AG09309 (cell line): ENCODE data around the gene LGR6.

Experiments
- DNase-seq: peaks from one replicate; pipeline ENCODE4 v3.0.0-alpha.2; 2010; ENCODE audit warnings: low read depth
- H3K4me3 ChIP-seq: 2 replicates; pipeline ENCODE4 v1.5.1; 2011; ENCODE audit warnings: mild to moderate bottlenecking, low read depth, low read length, moderate library complexity; ENCODE audit not compliant: control insufficient read depth
- TF ChIP-seq, protein P1 (sequence below): IDR thresholded peaks from 2 replicates; pipeline ENCODE4 v1.5.1; 2011; ENCODE audit warnings: mild to moderate bottlenecking, low read depth, low read length, inconsistent platforms; ENCODE audit not compliant: insufficient read depth, control insufficient read depth; ENCODE audit errors: missing control alignments

Gene LGR6

DNA sequence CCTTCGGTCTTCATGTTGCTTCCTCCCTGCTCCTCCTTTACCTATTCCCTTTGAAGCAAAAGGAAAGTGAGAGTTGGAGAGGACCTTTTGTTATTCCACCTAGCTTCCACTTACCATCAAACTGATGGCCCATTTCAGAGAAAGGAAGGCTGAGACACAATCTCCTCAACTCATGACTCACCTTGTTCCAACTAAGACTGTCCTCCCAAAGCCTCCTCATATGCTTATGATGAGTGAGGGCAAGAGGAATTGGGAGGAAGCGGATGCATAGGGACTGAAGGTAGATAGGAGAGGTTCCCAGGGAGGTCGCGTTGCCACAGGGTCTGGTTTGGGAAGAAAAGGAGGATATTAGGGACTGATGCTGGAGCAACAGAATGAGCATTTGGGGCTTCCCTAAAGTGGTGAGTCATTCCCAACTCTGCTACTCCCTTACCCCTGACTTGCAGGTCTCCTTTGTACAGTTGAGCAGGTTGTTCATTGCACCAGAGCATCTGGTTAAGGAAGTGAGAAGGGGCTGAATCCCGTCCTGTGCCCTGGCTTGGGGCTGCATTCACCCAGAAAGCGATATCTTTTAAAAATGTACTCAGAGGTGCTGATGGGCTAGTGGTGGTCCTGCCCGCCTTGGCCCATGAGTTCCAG lies 35.0 kb downstream of the LGR6 start:
- no peak overlapping the region for H3K4me3 ChIP-seq
- TF ChIP-seq, protein P1, sequence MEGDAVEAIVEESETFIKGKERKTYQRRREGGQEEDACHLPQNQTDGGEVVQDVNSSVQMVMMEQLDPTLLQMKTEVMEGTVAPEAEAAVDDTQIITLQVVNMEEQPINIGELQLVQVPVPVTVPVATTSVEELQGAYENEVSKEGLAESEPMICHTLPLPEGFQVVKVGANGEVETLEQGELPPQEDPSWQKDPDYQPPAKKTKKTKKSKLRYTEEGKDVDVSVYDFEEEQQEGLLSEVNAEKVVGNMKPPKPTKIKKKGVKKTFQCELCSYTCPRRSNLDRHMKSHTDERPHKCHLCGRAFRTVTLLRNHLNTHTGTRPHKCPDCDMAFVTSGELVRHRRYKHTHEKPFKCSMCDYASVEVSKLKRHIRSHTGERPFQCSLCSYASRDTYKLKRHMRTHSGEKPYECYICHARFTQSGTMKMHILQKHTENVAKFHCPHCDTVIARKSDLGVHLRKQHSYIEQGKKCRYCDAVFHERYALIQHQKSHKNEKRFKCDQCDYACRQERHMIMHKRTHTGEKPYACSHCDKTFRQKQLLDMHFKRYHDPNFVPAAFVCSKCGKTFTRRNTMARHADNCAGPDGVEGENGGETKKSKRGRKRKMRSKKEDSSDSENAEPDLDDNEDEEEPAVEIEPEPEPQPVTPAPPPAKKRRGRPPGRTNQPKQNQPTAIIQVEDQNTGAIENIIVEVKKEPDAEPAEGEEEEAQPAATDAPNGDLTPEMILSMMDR = no peak
- no peak for DNase-seq

DNA sequence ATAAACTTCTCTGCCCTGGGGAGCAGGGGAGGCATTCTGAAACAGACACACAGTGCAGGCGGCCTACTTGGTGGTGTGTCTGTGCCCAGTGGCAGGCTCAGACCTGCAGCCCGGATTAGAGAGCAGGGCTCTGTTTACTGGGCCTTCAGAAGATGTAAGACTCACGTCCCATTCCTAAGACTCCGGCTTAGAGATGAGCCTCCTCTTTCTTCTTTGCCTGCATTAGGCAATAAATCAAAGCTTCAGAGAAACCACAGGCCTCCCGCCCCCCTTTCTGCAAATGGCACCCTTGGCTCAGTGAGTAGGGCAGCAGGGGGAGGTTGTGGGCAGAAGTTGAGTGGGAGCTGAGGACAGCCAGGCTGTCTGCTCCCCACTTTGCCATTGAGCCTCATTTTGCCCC lies 35.8 kb downstream of the LGR6 start:
- TF ChIP-seq, protein P1 = no peak
- H3K4me3 ChIP-seq = no peak overlapping the region
- DNase-seq = no peak

DNA sequence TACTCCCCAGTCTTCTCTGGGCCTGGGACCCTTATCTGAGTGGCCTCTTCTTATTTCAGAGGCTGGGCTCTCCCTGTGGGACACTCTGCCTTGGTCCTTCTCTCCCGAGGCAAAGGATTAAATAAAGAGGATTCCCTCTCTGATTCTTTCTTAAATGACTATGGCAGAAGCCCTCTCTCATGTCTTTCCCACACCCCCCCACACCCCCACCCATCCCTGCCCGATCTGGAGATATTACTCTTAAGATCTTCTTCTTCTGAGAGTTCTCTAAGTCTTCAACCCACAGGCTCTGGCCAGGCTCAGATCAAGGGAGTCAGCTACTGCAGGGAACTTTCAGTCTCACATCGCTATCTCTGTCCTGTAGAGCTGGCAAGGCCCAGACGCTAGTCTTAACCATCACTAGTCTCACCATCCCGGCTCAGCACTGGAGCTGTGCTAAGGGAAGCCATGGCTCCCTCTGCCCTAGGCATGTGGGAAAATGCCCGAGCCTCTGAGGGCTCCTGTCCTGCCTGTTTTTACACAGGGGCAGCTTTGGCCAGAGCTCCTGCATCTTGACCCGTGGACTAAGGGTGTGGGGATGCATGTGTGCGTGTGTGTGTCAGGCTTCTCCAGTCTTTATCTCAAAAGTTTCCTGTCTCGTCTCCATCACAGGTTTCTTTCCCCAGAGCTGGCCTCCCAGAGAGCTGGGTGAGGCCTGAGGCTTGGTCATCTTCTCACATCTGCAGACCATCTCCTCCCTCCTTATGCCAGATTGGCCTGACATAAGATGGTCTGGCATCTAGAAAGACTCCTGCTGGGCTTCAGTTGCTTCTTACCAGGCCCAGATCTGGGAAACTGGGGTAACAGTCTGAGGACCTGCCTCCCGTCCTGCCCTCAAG lies 36.7 kb downstream of the LGR6 start:
- H3K4me3 ChIP-seq = no peak overlapping the region
- TF ChIP-seq, protein P1 = no peak
- no peak for DNase-seq

DNA sequence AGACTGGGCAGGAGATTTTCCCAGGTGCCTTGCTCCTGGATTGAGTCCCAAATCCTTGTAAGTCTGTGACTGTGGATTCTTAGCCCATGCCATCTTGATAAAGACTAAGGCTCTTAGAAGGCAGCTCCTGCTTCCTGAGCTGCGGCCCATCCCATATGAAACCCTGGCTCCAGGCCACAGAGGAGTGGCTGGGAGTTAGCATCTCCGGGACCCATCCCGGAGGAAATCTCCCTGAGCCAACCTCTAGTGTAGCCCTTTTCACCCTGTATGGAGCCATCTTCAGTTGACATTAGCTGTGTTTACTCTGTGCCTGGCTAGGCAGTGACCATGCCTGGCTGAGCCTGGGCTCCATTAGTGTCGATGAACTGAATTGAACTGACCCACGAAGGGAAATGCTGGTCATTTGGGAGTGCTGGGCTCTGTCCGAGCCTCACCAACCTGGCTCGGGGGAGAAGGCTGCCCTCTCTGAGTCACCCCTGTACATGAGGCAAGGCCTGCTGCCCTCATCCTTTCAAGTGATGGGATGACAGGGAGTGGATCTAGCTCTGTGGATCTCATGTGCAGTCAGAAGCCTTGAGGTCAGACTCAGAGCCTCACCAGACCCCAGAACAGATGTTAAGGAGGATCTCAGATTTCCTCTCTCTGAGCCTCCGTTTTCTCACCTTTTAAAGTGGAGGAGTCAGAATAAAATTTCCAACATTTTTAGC lies 37.5 kb downstream of the LGR6 start:
- no peak overlapping the region for H3K4me3 ChIP-seq
- DNase-seq = no peak
- TF ChIP-seq, protein P1 = no peak

DNA sequence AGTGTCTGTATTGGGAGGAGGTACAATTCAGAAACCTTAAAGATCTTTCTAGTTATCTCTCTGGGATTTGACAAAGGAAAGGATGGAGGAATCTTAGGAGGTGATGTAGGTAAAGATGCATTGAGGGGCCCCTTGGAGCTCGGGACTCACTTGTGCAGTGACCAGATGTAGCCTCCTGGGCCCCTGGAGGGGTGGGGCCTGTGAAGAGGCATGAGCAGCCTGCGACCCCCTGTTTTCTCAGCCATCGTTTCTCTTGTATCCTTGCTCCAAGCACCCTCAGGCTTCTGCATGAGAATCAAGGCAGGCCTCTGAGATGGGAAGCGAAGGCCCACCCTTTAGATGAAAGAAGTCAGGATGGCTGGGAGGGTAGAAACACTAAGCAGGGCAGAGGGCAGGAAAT lies 39.6 kb downstream of the LGR6 start:
- no peak overlapping the region for H3K4me3 ChIP-seq
- no peak for DNase-seq
- TF ChIP-seq, protein P1 = no peak

DNA sequence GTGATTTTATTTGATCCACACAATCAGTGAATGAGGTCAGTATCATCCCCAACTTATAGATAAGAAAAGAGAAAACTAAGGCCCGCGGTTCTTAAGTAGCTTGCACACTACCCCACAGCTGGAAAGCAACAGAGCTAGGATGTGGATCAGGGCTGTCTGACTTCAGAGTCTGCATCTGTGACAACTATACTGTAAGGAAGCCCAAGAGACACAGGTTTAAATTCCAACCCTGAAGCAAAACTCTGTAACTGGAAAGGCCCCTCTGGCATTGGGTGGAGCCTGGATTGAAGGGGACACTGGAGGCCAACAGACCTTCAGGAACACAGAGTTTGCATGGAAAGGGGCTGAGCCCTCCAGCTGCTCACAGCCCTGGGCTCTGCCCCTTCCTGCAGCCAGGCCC lies 40.2 kb downstream of the LGR6 start:
- no peak for DNase-seq
- H3K4me3 ChIP-seq = no peak overlapping the region
- TF ChIP-seq, protein P1 = no peak
